ENCODE data around the gene RS1.

Gene RS1

DNA sequence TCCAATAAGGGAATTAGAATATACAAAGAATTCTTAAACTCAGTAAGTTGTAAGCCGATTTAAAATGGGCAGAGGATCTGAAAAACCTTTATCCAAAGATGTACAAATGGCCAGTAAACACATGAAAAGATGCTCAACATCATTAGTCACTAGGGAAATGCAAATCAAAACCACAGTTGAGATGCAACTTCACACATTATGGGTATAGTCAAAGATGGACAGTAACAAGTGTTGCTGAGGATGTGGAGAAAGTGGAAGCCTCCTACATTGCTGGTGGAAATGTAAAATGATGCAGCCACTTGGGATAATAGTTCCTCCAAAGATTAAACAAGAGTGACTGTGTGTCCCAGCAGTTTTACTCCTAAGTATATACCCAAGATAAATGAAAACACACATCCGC is 32.6 kb downstream of the RS1 start:
- no peak overlapping the region for H3K4me3 ChIP-seq (ENCODE audit: low read depth, low read length)
- TF ChIP-seq, protein P1, sequence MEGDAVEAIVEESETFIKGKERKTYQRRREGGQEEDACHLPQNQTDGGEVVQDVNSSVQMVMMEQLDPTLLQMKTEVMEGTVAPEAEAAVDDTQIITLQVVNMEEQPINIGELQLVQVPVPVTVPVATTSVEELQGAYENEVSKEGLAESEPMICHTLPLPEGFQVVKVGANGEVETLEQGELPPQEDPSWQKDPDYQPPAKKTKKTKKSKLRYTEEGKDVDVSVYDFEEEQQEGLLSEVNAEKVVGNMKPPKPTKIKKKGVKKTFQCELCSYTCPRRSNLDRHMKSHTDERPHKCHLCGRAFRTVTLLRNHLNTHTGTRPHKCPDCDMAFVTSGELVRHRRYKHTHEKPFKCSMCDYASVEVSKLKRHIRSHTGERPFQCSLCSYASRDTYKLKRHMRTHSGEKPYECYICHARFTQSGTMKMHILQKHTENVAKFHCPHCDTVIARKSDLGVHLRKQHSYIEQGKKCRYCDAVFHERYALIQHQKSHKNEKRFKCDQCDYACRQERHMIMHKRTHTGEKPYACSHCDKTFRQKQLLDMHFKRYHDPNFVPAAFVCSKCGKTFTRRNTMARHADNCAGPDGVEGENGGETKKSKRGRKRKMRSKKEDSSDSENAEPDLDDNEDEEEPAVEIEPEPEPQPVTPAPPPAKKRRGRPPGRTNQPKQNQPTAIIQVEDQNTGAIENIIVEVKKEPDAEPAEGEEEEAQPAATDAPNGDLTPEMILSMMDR (IDR thresholded peaks at IDR 0.05; ENCODE audit: borderline replicate concordance, insufficient read depth, low read depth, low read length), result no peak

DNA sequence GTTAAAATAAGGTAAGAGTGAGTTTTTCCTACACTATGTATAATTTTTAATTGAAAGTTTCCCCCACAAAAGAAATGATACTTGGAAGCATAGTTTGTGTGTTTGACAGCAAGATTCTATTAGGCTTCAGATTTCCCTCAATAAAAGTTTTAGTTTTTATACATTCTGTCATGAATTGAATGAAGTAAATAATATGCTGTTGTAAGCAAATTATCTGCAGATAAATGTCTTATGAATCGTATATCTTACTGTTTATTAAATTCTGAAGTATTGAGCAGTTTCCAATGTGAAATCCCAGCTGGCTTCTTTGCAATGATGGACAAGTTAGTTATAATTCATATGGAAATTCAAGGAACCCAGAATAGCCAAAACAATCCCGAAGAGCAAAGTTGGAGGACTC is 33.5 kb downstream of the RS1 start:
- TF ChIP-seq, protein P1 (IDR thresholded peaks at IDR 0.05; ENCODE audit: borderline replicate concordance, insufficient read depth, low read depth, low read length), result no peak
- H3K4me3 ChIP-seq (ENCODE audit: low read depth, low read length), result no peak overlapping the region

DNA sequence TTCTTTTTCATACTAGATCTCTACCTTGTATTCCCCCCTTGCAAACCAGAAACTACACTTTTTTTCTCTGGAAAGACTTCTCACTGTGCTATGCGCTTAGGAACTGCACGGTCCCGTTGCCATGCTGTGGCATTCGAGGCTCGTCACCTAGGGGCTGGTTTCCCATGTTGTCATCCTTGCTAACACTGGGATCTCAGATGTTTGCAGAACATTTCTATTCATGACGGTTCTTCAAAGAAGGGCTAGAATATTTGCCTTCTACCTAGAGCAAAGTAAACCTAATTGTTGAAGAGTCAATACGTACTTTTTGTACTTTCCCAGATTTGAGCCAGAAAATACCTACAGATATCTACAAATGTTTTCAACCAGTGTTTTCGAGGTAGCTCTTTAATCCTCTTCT is 41.0 kb downstream of the RS1 start:
- H3K4me3 ChIP-seq (ENCODE audit: low read depth, low read length), result no peak overlapping the region
- TF ChIP-seq, protein P1 (IDR thresholded peaks at IDR 0.05; ENCODE audit: borderline replicate concordance, insufficient read depth, low read depth, low read length), result no peak

DNA sequence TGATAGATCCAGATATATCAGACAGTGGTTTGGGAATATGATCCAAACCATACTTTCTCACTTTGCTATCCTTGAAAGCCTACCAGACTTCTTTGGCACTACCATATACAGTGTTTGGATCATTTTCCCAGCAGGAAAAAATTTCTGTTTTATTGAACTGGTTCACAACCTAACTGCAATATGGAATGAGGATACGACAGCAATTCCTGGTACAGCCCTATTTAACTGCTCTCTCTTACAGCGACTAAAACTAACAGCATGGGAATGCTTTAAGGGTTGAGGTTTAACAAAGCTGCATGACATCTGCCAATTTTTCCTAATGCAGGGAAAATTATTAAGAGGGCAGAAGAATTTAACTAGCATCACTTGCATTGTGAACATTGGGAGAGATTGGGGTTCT is 47.3 kb downstream of the RS1 start:
- TF ChIP-seq, protein P1 (IDR thresholded peaks at IDR 0.05; ENCODE audit: borderline replicate concordance, insufficient read depth, low read depth, low read length), result no peak
- no peak overlapping the region for H3K4me3 ChIP-seq (ENCODE audit: low read depth, low read length)

DNA sequence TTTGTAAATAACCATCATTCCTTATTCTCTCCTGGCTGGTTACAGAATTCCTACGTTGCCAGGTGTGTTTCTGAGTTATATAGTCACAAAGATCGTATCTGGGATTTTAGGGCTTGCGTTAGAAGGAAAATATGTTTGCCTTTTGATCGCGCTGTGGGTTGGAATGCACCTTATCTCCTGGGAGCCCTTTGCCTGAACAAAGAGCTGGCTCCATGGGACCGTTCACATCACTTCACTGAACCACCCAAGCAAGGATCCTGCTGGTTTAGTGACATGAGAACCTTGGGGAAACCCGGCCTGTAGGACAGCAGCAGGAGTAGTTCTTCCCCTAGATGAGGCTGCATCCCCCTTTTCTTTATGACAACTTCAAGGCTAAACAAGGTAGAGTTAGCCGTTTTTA is 51.6 kb downstream of the RS1 start:
- TF ChIP-seq, protein P1 (IDR thresholded peaks at IDR 0.05; ENCODE audit: borderline replicate concordance, insufficient read depth, low read depth, low read length), result no peak
- H3K4me3 ChIP-seq (ENCODE audit: low read depth, low read length), result no peak overlapping the region

DNA sequence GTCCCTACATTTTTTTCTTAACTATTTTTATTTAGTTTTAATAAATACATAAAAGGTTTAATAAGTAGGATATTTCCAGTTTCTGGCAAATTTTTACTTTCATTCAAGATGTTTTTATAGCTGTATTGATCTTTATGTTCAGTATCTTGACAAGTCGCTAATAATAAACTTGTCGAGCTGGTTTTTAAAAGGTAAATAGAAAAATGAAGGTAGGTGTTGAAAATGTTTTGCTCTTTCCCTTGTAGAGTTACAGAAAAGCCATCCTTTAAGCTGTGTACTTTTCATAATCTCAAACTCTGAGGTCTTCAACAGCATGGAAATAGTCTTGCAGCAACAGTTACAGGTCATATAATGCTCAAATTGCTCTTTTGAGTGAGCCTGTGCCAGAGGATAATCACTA is 52.6 kb downstream of the RS1 start:
- no peak overlapping the region for H3K4me3 ChIP-seq (ENCODE audit: low read depth, low read length)
- TF ChIP-seq, protein P1 (IDR thresholded peaks at IDR 0.05; ENCODE audit: borderline replicate concordance, insufficient read depth, low read depth, low read length), result no peak

DNA sequence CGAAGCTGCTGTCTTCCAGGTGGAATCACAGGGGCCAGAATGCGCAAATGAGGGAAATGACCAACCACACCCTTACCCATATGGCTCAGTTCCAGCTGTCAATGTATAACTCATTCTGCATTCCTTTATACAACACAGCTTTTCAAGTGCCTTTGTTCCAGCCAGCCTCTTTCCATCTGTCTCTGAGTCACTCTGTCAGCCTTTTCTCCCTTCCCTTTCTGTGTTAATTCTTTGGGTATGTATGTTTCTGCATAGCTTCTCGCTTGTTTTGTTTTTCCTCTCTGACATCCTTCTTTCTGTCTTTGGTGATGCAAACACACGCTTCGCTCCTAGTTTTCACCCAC is 54.5 kb downstream of the RS1 start:
- H3K4me3 ChIP-seq (ENCODE audit: low read depth, low read length), result no peak overlapping the region
- TF ChIP-seq, protein P1 (IDR thresholded peaks at IDR 0.05; ENCODE audit: borderline replicate concordance, insufficient read depth, low read depth, low read length), result no peak
